KMS-11 (cell line): ENCODE data around the gene ZNRF3.

Experiments
- H2AFZ ChIP-seq: fragments of 200-600 bp; sonication (generic); 2 replicates; pipeline ENCODE4 v1.6.1; 2016; ENCODE audit warnings: antibody characterized with exemption, mixed run types, low read depth
- H3K27ac ChIP-seq: fragments of 200-600 bp; sonication (generic); 2 replicates; pipeline ENCODE4 v1.6.1; 2016; ENCODE audit warnings: mild to moderate bottlenecking, mixed run types
- H3K27me3 ChIP-seq: fragments of 200-600 bp; sonication (generic); 2 replicates; pipeline ENCODE4 v1.6.1; 2017; ENCODE audit warnings: mild to moderate bottlenecking, low read depth, mixed run types, moderate library complexity; ENCODE audit not compliant: insufficient read depth
- H3K36me3 ChIP-seq: fragments of 200-600 bp; sonication (generic); 2 replicates; pipeline ENCODE4 v1.6.1; 2017; ENCODE audit warnings: mild to moderate bottlenecking, mixed run types; ENCODE audit not compliant: insufficient read depth
- H3K4me1 ChIP-seq: fragments of 200-600 bp; sonication (generic); 2 replicates; pipeline ENCODE4 v1.6.1; 2016; ENCODE audit warnings: mild to moderate bottlenecking, low read depth, mixed run types; ENCODE audit not compliant: poor library complexity, severe bottlenecking
- H3K4me2 ChIP-seq: fragments of 200-600 bp; sonication (generic); 2 replicates; pipeline ENCODE4 v1.7.0; 2016; ENCODE audit warnings: mild to moderate bottlenecking, mixed run types
- H3K4me3 ChIP-seq: fragments of 200-600 bp; sonication (generic); IDR thresholded peaks from 2 replicates; pipeline ENCODE4 v1.6.1; 2017; ENCODE audit warnings: low read depth, low read length, mixed read lengths; ENCODE audit not compliant: insufficient read depth
- H3K79me2 ChIP-seq: fragments of 200-600 bp; sonication (generic); 2 replicates; pipeline ENCODE4 v1.6.1; 2016; ENCODE audit warnings: low read depth, mixed run types; ENCODE audit not compliant: insufficient read depth
- H3K9ac ChIP-seq: fragments of 200-600 bp; sonication (generic); 2 replicates; pipeline ENCODE4 v1.6.1; 2016; ENCODE audit warnings: mild to moderate bottlenecking, mixed run types
- H4K20me1 ChIP-seq: fragments of 200-600 bp; sonication (generic); 2 replicates; pipeline ENCODE4 v1.6.1; 2016; ENCODE audit warnings: mild to moderate bottlenecking, mixed run types; ENCODE audit not compliant: insufficient read depth
- TF ChIP-seq, protein P1 (sequence below): fragments of 200-600 bp; sonication (generic); conservative IDR thresholded peaks from 2 replicates; pipeline ENCODE4 v1.6.1; 2017; ENCODE audit warnings: low read depth, mild to moderate bottlenecking, antibody characterized with exemption, low read length, moderate library complexity, mixed read lengths

Gene ZNRF3

GRCh38 chr22:29055192-29055830, 171.9 kb downstream of the ZNRF3 start:
- TF ChIP-seq, protein P1, sequence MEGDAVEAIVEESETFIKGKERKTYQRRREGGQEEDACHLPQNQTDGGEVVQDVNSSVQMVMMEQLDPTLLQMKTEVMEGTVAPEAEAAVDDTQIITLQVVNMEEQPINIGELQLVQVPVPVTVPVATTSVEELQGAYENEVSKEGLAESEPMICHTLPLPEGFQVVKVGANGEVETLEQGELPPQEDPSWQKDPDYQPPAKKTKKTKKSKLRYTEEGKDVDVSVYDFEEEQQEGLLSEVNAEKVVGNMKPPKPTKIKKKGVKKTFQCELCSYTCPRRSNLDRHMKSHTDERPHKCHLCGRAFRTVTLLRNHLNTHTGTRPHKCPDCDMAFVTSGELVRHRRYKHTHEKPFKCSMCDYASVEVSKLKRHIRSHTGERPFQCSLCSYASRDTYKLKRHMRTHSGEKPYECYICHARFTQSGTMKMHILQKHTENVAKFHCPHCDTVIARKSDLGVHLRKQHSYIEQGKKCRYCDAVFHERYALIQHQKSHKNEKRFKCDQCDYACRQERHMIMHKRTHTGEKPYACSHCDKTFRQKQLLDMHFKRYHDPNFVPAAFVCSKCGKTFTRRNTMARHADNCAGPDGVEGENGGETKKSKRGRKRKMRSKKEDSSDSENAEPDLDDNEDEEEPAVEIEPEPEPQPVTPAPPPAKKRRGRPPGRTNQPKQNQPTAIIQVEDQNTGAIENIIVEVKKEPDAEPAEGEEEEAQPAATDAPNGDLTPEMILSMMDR = no peak
- Histone ChIP-seq H3K36me3 (no peaks in the 10 kb centered on the region), H3K4me2 (no peak overlapping the region), H2AFZ (no peak overlapping the region), H3K4me3 (no peak overlapping the region), H3K27ac (no peak overlapping the region), H3K27me3 (no peaks in the 10 kb centered on the region), H4K20me1 (no peaks in the 10 kb centered on the region), H3K9ac (no peak overlapping the region), H3K79me2 (no peaks in the 10 kb centered on the region), H3K4me1 (no peaks in the 10 kb centered on the region)

DNA sequence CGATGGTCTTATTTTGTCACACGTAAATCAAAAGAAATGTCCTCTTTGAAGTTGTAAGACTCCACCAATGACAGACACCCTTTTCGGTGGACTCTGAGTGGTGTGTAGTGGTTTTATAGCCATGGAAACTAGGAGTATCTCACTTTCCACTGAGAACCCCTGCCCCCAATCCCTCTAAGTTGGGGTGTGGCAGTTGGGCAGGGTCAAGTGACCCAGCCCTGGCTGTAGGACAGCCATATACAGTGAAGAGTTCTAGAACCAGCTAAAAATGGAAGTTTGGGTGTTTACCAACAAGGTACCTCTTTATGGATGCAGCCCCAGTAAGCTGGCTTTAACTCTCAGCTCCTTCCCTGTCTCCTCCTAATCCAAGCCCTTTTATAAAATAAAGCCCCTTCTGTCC, 173.1 kb downstream of the ZNRF3 start:
- no peaks in the 10 kb centered on the region for H3K36me3 ChIP-seq
- TF ChIP-seq, protein P1 = no peak
- no peak overlapping the region for H3K9ac ChIP-seq
- no peaks in the 10 kb centered on the region for H3K4me1 ChIP-seq
- no peak overlapping the region for H2AFZ ChIP-seq
- no peak overlapping the region for H3K27ac ChIP-seq
- no peaks in the 10 kb centered on the region for H3K79me2 ChIP-seq
- no peaks in the 10 kb centered on the region for H4K20me1 ChIP-seq
- no peak overlapping the region for H3K4me2 ChIP-seq
- no peaks in the 10 kb centered on the region for H3K27me3 ChIP-seq
- no peak overlapping the region for H3K4me3 ChIP-seq

GRCh38 chr22:29060251-29060869, 177.0 kb downstream of the ZNRF3 start:
- no peak overlapping the region for H3K9ac ChIP-seq
- H3K79me2 ChIP-seq = no peaks in the 10 kb centered on the region
- H3K27me3 ChIP-seq = no peaks in the 10 kb centered on the region
- H2AFZ ChIP-seq = no peak overlapping the region
- H3K4me1 ChIP-seq = no peaks in the 10 kb centered on the region
- no peaks in the 10 kb centered on the region for H3K36me3 ChIP-seq
- TF ChIP-seq, protein P1 = no peak
- no peak overlapping the region for H3K4me3 ChIP-seq
- no peak overlapping the region for H3K4me2 ChIP-seq
- H3K27ac ChIP-seq = no peak overlapping the region
- no peaks in the 10 kb centered on the region for H4K20me1 ChIP-seq

GRCh38 chr22:29060931-29061330, 177.6 kb downstream of the ZNRF3 start:
- Histone ChIP-seq H3K27me3 (no peaks in the 10 kb centered on the region), H4K20me1 (no peaks in the 10 kb centered on the region), H2AFZ (no peak overlapping the region), H3K4me2 (no peak overlapping the region), H3K27ac (no peak overlapping the region), H3K9ac (no peak overlapping the region), H3K4me3 (no peak overlapping the region), H3K36me3 (no peaks in the 10 kb centered on the region), H3K79me2 (no peaks in the 10 kb centered on the region), H3K4me1 (no peaks in the 10 kb centered on the region)
- TF ChIP-seq, protein P1 = no peak
